Activated CD8-positive, alpha-beta memory T cell treated with anti-CD3 and anti-CD28 coated beads, Interleukin-2, amount 50 U/mL, for 24 hours (primary cell): ENCODE results near the gene CDH8.
"Not testable (repeated sequence)": the region's sequence is repeated elsewhere in the genome, so short reads cannot be mapped to it uniquely, and the experiment has no call there.

Experiments
- DNase-seq: peaks from one replicate; pipeline ENCODE4 v3.0.0-alpha.2; 2020; ENCODE audit errors: extremely low read depth

Gene CDH8

GRCh38 chr16:61780161-61780560 lies 256.1 kb downstream of the CDH8 start:
- no peak for DNase-seq

- DNase-seq: no peak
Measured at GRCh38 chr16:61770301-61770700, 265.9 kb downstream of the CDH8 start.

GRCh38 chr16:61763991-61764390 lies 272.2 kb downstream of the CDH8 start:
- DNase-seq: no peak

GRCh38 chr16:61763013-61763412 lies 273.2 kb downstream of the CDH8 start:
- no peak for DNase-seq

GRCh38 chr16:61730997-61731396 lies 305.2 kb downstream of the CDH8 start:
- DNase-seq: no peak

GRCh38 chr16:61726701-61727100 lies 309.5 kb downstream of the CDH8 start:
- DNase-seq: no peak

- no peak for DNase-seq
Measured at GRCh38 chr16:61726125-61726524, 310.1 kb downstream of the CDH8 start.

GRCh38 chr16:61721544-61721943 lies 314.7 kb downstream of the CDH8 start:
- no peak for DNase-seq

- DNase-seq: no peak
Measured at GRCh38 chr16:61715393-61715792, 320.8 kb downstream of the CDH8 start.

GRCh38 chr16:61713787-61714186 lies 322.5 kb downstream of the CDH8 start:
- no peak for DNase-seq

GRCh38 chr16:61699640-61700039 lies 336.6 kb downstream of the CDH8 start:
- not testable (repeated sequence) for DNase-seq

- DNase-seq: no peak
Measured at GRCh38 chr16:61684541-61684940, 351.7 kb downstream of the CDH8 start.

- no peak for DNase-seq
Measured at GRCh38 chr16:61681673-61682072, 354.6 kb downstream of the CDH8 start.

GRCh38 chr16:61681124-61681523 lies 355.1 kb downstream of the CDH8 start:
- no peak for DNase-seq

GRCh38 chr16:61678182-61678581 lies 358.1 kb downstream of the CDH8 start:
- DNase-seq: no peak

- DNase-seq: no peak
Measured at GRCh38 chr16:61677776-61678175, 358.5 kb downstream of the CDH8 start.

- DNase-seq: no peak
Measured at GRCh38 chr16:61676740-61677139, 359.5 kb downstream of the CDH8 start.

GRCh38 chr16:61671161-61671560 lies 365.1 kb downstream of the CDH8 start:
- no peak for DNase-seq

GRCh38 chr16:61665512-61665911 lies 370.7 kb downstream of the CDH8 start:
- no peak for DNase-seq

GRCh38 chr16:61659936-61660335 lies 376.3 kb downstream of the CDH8 start:
- no peak for DNase-seq

- no peak for DNase-seq
Measured at GRCh38 chr16:61654962-61655361, 381.3 kb downstream of the CDH8 start.

GRCh38 chr16:61653544-61653943 lies 382.7 kb downstream of the CDH8 start:
- DNase-seq: no peak

- no peak for DNase-seq
Measured at GRCh38 chr16:61645561-61645960, 390.7 kb downstream of the CDH8 start.

GRCh38 chr16:61644736-61645135 lies 391.5 kb downstream of the CDH8 start:
- DNase-seq: no peak
